GM18505 (cell line): ENCODE results near the gene TM9SF3.
"Not testable (repeated sequence)": the region's sequence is repeated elsewhere in the genome, so short reads cannot be mapped to it uniquely, and the experiment has no call there.

Experiments
- ATAC-seq: cut with Tn5 transposase; IDR thresholded peaks from one replicate; pipeline ENCODE4 v1.9.1; 2021; ENCODE audit not compliant: unreplicated experiment
- POLR2A ChIP-seq: IDR thresholded peaks from 4 replicates; pipeline ENCODE4 v1.6.1; 2011; ENCODE audit warnings: borderline replicate concordance; ENCODE audit not compliant: insufficient read depth, insufficient read length; ENCODE audit errors: extremely low read depth

TM9SF3 gene

GRCh38 chr10:96588616-96589419, 2.0 kb upstream of the TM9SF3 start:
- no peak for ATAC-seq
- no peak for TF ChIP-seq POLR2A

DNA sequence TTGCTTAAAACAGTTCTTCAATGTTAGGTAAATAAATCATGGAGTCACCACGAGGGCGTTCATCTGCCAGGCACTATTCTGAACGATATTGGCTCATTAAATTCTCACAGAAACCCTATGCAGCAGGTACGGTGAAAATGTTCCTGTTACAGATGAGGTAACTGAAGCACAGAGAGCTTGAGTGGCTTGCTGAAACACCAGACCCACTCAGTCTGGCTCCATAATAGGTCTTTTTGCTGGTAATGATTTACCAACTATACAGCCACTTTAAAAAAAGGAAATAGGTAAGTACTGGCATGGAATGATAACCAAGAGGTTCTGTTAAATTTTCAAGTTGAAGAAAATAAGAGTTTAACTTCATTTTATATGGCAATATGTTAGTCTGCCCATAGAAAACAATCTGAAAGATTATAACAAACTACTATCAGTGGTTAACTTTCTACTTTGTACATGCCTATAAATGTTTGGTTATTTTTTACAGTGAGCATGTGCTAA, 1.3 kb upstream of the TM9SF3 start:
- ATAC-seq, result no peak

DNA sequence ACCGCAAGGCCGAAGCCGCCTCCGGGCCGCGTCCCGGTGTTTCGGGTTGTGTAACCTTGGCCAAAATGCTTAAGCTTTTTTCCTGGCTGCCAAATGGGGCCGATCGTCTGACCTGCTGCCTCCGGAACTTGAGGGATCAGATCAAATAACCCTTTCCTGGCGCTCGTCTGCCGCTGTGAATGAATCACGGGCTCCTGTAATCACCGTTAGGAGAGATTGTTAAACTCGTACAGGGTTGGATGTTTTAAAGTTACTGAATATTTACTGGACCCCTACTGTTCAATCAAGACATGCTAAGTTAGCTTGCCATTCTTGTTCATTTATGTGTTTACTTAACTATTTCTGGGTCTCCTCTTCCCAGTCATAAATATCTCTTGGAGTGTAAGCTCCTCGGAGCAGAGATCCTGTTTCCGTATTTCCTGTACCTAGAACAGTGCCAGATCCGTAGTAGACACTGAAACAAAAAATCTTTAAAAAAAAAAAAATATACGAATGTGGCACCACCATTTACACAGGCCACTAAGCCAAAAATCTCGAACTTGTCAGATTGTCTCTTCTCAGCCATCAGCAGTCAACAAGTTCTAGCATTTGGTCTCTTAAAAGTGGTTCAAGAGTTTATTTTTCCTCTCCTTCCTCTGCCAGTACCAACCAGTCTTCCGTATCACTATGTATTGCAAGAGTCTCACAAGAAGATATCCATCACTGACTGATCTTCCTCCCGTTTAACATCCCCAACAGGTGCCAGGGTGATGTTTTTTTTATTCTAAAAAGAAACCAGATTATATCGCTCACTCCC, 650 bp upstream of the TM9SF3 start:
- no peak for TF ChIP-seq POLR2A
- ATAC-seq, result no peak

More for the DNA sequence above, 1.3 kb upstream of the TM9SF3 start:
- TF ChIP-seq POLR2A, result no peak

DNA sequence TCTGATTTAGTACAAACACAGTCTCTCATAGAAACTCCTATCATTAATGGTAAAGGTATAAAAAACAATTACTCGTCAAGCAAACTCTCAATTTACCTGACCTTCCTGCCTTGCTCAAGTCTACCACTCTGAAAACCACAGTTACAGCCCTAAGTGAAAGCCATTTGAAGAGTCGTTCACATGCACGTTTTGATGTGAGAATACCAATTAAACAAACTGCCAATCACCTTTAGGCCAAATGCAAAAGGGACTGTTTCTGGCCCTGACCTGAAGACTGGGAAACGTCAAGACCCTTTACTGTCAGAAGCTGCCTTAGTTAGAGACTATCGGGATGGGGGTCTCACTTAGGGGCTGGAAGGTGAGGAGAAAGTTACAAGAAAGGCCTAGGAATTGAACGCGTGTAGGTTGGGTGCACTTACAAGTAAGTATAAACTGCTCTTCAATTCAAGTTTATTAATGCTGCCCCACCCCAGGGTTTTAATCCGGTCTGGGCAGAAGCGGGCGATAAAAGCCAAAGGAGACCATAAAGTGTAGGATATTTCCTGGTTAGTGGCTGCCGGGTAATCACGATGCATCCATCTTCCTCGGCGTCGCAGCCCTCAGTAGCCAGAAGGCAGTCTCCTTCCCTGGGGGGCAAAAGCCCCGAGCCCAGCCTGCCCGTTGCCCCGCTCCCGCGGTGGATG, 935 bp downstream of the TM9SF3 start:
- TF ChIP-seq POLR2A, result no peak
- ATAC-seq, result no peak

- ATAC-seq, result no peak
- TF ChIP-seq POLR2A, result no peak
Observed at GRCh38 chr10:96584474-96584873, 2.3 kb downstream of the TM9SF3 start.

GRCh38 chr10:96584035-96584434, 2.8 kb downstream of the TM9SF3 start:
- ATAC-seq, result no peak
- TF ChIP-seq POLR2A, result no peak

DNA sequence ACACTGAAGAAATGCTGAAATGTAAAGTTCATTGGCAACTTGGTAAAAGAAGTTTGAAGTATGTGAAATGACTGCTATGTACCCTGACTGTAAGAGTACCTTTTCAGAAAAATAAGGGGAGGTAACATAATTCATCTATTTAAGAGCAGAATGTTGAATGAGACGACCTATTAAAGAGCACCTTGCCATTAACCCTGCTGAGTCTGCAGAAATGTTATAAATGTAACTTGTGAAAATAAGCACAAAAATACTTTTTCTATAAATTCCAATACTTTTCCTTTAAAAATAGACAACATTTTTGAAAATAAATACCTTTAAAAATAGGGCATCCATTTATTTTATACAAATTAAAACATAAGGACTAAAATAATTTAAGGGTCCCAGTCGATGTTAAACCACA, 7.7 kb downstream of the TM9SF3 start:
- TF ChIP-seq POLR2A, result no peak
- no peak for ATAC-seq

DNA sequence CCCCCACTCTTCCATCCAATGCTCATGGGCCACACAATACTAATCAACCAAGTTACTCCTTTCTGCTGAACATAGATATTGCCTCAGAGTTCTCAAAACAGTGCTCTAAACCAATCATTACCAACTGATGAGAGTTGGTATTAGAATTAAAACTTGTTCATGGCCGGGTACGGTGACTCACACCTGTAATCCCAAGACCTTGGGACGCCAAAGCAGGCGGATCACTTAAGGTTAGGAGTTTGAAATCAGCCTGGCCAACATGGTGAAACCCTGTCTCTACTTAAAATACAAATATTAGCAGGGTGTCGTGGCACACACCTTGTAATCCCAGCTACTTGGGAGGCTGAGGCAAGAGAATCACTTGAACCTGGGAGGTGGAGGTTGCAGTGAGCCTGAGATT, 8.2 kb downstream of the TM9SF3 start:
- TF ChIP-seq POLR2A, result no peak
- ATAC-seq, result no peak

GRCh38 chr10:96578022-96578421, 8.8 kb downstream of the TM9SF3 start:
- no peak for ATAC-seq
- no peak for TF ChIP-seq POLR2A

DNA sequence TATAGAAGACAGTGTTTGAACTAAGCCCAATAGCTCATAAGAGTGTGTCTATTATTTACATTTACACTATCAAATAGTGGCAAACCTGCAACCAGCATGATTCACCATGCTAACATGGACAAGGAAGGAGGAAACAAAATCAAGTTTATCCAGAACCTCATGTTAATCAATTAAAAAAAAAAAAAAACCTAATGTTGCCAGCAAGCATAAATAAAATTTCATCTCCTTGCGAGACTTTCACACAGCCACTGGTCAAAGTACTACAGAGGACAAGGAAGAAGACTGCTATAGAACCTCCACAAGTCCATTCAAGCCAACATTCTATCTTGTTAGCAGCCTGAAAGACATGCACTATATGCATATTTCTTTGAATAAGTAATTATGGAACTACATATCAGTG, 9.7 kb downstream of the TM9SF3 start:
- no peak for TF ChIP-seq POLR2A
- no peak for ATAC-seq

DNA sequence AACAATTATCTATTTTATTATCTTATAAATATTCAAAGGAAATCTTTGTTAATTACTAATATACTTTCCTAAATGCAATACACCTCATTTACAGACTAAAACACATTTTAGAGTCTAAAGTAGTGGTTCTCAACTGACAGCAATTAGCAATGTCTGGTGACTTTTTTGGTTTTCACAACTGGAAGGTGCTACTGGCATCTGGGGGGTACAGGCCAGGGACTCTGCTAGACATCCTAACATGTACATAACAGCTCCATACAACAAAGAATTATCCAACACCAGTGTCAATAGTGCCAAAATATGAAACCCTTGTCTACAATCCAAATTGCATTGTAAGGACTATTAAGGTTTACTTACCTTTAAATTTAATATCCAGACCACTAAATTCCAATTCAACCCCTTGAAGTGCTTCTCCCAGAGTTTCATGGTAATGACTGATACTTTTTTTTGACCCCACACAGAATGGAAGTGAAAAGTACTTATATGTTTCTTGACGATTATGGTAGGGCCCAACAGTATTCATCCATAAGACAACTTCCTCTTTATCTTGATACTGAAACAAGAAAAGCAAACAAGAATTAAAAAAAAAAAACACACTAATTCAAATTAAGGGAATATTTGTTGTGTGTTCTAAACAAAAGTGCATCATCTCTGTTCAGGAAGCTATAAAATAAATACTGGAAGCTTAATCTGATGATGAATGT, 10.4 kb downstream of the TM9SF3 start:
- no peak for TF ChIP-seq POLR2A
- no peak for ATAC-seq

DNA sequence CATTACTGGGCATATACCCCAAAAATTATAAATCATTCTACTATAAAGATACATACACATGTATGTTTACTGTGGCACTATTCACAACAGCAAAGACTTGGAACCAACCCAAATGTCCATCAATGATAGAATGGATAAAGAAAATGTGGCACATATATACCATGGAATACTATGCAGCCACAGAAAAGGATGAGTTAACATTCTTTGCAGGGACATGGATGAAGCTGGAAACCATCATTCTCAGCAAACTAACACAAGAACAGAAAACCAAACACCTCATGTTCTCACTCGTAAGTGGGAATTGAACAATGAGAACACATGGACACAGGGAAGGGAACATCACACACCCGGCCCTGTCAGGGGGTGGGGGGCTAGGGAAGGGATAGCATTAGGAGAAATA, 12.2 kb downstream of the TM9SF3 start:
- ATAC-seq, result not testable (repeated sequence)

DNA sequence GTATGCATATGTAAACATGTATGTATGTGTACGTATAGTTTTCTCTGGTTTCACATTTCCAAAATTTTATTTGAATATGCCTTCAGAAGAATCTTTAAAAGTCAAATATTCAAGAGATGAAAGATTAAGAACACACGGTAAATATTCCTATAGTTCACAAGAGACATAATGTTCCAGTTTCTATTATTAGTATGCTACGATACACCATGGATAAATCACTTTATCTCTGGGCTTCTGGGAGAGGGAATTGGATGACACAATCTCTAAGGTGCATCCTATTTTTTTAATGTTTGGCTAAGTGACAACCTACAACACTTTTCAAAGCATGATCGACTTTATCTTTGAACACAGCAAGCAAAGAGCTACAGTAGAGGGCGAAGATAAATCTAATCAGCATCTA, 13.8 kb downstream of the TM9SF3 start:
- no peak for ATAC-seq
- TF ChIP-seq POLR2A, result no peak

DNA sequence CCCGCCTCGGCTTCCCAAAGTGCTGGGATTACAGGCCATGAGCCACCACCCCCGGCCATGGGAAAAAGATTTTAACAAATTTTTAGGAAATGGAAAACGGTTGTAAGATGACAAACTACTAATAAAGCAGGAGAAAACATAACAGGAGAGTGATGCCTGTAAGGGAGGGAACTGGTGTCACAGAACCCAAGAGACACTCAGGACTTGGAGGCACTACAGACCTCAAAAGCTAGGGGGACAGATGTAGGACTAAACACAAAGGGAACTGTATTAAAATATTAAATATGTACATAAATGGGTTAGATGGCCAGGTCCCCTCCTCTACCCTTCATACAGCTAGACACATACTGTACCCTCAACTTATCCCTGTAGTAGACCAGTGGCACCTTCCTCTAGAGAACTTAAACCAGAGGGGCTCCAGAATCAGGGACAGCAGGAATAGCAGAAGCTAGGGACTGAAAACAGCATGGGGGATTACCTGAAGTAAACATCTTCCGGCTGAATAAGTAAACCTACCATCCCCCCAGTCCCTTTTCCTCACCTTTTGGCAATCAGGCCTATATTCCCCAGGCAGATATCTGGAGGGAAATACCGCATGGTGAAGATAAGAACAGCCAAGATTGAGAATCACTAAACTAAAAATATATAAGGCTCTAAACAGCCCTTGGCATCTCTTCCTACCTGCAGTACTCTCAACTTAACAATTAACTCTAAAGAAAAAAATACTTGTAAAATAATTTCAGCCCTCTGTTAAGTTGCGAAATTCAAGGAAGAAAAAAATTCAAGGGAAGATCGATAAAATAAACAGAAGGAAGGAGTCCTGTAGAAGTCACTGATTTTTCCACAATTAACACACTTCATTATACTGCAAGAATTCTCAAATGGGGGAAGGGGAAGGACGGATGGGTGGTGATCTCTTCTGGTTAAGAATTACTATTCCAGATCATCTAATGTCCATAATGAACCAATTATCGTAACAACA, 15.5 kb downstream of the TM9SF3 start:
- TF ChIP-seq POLR2A, result no peak
- ATAC-seq, result no peak
